AG09309 (cell line): ENCODE data around the gene BACH1.

Experiments used
- DNase-seq: peaks from one replicate; pipeline ENCODE4 v3.0.0-alpha.2; 2010; ENCODE audit warnings: low read depth
- H3K4me3 ChIP-seq: 2 replicates; pipeline ENCODE4 v1.5.1; 2011; ENCODE audit warnings: mild to moderate bottlenecking, low read depth, low read length, moderate library complexity; ENCODE audit not compliant: control insufficient read depth
- TF ChIP-seq, protein P1 (sequence below): IDR thresholded peaks from 2 replicates; pipeline ENCODE4 v1.5.1; 2011; ENCODE audit warnings: mild to moderate bottlenecking, low read depth, low read length, inconsistent platforms; ENCODE audit not compliant: insufficient read depth, control insufficient read depth; ENCODE audit errors: missing control alignments

Gene BACH1

DNA sequence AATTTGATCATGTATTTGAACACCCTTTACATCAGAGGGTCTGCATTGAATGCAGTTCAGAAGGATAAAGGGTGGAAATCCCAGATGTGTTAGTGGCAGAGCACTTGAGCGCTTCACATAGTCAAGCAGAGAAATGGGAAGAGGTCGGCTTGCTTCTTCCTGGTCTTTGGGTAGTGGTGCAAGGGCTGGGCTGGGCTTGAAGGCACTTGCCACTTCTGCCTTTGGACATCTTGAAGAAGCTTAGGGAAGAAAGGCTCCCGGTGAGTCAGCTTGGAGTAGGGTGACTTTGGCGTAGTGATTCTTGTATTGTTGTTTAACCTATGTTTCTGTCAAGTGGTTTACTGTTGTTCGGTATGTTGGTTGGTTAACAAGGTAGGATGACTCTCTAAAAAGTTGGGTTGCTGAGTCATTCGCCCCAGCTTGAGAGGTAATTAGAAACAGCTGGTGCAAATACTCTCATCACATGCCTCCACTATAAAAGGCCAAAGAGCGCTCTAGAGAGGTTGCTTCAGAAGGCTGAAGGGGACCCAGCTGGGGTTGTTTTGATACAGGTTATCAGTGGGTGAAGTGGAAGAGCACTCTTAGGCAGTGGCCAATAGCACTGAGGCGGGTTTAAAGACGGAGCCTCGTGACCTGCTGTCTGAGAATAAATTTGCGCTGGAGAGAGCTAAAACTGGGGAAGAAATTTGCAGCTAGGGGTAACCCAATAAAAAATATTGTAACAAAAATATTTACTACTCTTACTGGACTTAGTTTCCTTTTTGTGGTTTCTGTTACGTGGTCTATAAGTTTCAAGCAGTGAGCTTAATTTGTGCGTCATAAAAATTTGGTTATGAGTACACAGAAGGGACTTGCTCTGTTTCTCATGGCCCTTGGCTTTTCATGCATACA is 1.4 kb downstream of the BACH1 start:
- TF ChIP-seq, protein P1, sequence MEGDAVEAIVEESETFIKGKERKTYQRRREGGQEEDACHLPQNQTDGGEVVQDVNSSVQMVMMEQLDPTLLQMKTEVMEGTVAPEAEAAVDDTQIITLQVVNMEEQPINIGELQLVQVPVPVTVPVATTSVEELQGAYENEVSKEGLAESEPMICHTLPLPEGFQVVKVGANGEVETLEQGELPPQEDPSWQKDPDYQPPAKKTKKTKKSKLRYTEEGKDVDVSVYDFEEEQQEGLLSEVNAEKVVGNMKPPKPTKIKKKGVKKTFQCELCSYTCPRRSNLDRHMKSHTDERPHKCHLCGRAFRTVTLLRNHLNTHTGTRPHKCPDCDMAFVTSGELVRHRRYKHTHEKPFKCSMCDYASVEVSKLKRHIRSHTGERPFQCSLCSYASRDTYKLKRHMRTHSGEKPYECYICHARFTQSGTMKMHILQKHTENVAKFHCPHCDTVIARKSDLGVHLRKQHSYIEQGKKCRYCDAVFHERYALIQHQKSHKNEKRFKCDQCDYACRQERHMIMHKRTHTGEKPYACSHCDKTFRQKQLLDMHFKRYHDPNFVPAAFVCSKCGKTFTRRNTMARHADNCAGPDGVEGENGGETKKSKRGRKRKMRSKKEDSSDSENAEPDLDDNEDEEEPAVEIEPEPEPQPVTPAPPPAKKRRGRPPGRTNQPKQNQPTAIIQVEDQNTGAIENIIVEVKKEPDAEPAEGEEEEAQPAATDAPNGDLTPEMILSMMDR: no peak
- peak; percentile 94 for DNase-seq
- H3K4me3 ChIP-seq: peak overlapping the region; percentile 64

DNA sequence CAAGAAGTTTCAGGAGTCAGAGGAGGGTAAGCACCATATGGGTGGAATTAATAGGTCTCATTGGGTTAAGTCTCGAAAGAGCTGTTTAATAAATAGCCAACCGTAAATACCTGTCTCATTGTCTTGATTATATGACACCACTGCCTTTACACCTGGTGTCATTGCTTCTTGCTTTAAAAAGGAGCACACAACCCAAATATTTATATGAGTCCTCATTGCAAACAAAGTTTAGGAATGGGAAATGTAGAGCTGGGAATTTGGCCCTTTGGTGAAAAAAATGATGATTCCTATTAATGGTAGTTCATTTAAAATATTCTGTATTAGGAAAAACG is 2.1 kb downstream of the BACH1 start:
- DNase-seq: no peak
- TF ChIP-seq, protein P1: no peak
- peak overlapping the region; percentile 64 for H3K4me3 ChIP-seq

DNA sequence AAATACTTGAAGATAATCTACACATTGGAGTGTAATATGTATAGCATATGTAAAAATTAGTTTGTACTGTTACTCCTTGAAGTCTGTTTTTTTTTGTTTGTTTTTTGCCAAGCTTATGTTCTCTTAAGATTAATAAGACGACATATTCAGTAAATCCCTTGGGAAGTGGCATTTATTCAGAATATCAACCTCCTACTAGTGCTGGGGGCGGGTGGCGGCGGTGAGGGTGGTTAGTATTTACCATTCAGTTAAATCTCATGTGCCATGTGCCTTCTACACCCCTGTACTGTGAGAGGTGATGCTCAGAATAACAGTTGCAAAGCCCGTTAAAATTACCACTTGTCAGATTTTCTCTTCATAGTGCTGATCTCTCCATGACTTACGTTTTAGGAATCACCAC is 3.0 kb downstream of the BACH1 start:
- peak overlapping the region; percentile 18 for H3K4me3 ChIP-seq
- no peak for DNase-seq
- TF ChIP-seq, protein P1: no peak

DNA sequence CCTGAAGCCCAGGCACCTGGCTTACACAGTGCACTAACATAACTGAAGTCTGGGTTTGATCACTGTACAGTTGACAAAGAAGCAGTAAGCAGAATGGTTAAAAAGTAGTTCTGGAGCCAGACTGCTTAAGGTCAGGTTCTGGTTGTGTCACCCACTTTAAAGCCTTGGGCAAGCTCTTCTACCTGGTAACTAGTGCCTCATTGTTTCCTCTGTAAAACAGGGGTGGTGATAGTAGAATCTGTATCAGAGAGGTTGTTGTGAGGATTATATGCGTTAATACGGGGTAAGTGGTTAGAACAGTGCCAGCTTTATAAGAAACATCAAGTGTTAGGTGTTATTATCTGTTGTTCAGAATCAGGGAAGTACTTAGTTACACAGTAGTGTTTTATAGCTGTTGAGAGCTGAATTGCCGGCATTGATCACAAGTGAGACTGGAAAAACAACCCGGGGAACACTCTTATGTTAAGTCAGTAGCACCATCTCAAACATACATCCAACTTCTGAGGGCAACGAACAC is 3.7 kb downstream of the BACH1 start:
- no peak for DNase-seq
- TF ChIP-seq, protein P1: no peak
- H3K4me3 ChIP-seq: peak overlapping the region; percentile 7; the same call in 1 of the 2 replicates

DNA sequence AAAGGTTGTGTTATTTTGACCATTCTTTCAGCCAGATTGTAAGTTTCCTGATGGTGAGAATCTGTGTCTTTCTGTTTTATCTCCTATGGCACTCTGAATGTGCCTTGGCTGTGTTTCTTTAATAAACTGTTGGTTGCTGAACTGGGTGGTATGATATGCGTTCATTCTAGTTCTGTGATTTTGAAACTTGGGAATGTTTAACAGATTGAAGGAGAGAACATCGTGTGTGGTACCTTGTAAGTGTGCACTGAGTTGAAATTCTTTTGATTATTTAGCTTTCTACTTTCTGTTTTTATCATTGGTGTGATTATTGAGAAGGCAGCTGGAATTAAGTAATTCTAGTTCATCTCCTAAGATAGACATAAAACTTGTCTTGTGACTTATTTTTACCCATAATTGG is 4.6 kb downstream of the BACH1 start:
- TF ChIP-seq, protein P1: no peak
- no peak overlapping the region for H3K4me3 ChIP-seq
- no peak for DNase-seq

DNA sequence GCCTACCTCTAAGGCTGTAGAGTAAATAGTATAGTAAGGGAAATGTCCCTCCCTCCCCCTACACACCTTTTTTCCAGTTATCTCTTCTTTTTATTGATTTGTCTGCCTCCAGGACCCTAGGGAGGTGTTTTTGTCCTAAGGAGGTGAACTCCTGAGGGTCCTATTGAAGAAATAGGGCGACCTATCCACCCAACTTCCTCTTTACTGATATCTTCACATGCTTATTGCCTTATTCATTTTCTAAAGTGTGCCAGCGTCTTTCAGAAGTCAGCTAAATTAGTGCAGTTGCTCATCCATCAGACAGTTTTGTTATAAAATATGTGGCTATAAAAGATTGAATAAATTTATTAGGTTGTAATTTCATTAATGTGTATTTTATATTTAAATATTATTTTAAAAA is 5.9 kb downstream of the BACH1 start:
- TF ChIP-seq, protein P1: no peak
- no peak overlapping the region for H3K4me3 ChIP-seq
- DNase-seq: no peak
